AG09309 (cell line): ENCODE data around the gene ARID3B.
A peak's percentile ranks its signal among the peaks of the same experiment; 100 is the strongest.

ENCODE experiments used
- DNase-seq: peaks from one replicate; pipeline ENCODE4 v3.0.0-alpha.2; 2010; ENCODE audit warnings: low read depth
- H3K4me3 ChIP-seq: 2 replicates; pipeline ENCODE4 v1.5.1; 2011; ENCODE audit warnings: mild to moderate bottlenecking, low read depth, low read length, moderate library complexity; ENCODE audit not compliant: control insufficient read depth
- TF ChIP-seq, protein P1 (sequence below): IDR thresholded peaks from 2 replicates; pipeline ENCODE4 v1.5.1; 2011; ENCODE audit warnings: mild to moderate bottlenecking, low read depth, low read length, inconsistent platforms; ENCODE audit not compliant: insufficient read depth, control insufficient read depth; ENCODE audit errors: missing control alignments

Gene ARID3B

DNA sequence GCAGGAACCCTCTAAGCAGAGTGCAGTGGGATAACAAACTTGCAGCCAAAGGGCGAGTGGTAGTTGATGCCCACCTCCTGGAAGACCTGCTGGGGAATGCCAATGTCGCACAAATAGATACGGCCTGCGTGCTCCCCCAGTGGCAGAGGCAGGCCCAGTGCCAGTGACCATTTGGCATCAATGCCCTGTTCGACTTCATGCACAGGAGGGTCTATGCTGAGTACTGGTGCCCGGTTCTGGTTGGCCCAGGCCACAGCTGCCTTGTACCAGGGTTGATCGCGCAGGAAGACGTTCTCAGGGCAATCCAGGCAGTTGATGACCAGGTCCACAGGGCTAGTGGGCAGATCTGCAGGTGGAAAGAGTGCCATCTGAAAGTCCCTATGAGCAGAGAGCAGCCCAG lies 91.6 kb downstream of the ARID3B start:
- TF ChIP-seq, protein P1, sequence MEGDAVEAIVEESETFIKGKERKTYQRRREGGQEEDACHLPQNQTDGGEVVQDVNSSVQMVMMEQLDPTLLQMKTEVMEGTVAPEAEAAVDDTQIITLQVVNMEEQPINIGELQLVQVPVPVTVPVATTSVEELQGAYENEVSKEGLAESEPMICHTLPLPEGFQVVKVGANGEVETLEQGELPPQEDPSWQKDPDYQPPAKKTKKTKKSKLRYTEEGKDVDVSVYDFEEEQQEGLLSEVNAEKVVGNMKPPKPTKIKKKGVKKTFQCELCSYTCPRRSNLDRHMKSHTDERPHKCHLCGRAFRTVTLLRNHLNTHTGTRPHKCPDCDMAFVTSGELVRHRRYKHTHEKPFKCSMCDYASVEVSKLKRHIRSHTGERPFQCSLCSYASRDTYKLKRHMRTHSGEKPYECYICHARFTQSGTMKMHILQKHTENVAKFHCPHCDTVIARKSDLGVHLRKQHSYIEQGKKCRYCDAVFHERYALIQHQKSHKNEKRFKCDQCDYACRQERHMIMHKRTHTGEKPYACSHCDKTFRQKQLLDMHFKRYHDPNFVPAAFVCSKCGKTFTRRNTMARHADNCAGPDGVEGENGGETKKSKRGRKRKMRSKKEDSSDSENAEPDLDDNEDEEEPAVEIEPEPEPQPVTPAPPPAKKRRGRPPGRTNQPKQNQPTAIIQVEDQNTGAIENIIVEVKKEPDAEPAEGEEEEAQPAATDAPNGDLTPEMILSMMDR, result no peak
- DNase-seq, result no peak
- no peak overlapping the region for H3K4me3 ChIP-seq

DNA sequence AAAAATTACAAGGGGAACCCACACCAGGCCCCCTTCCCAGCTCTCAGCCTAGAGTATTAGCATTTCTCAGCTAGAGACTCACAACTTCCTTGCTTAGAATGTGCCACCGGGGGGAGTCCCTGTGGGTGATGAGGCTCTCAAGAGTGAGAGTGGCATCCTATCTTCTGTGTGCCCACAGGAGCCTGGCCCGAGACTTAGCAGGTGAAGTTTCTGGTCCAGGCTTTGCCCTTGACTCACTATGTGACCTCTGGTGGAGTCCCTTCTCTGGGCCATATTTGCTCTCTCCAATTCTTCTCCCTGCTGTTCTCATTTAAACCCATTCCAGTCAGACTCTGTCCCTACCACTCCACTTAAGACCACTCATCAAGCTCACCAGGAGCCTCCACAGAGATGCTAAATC lies 92.8 kb downstream of the ARID3B start:
- no peak overlapping the region for H3K4me3 ChIP-seq
- no peak for DNase-seq

DNA sequence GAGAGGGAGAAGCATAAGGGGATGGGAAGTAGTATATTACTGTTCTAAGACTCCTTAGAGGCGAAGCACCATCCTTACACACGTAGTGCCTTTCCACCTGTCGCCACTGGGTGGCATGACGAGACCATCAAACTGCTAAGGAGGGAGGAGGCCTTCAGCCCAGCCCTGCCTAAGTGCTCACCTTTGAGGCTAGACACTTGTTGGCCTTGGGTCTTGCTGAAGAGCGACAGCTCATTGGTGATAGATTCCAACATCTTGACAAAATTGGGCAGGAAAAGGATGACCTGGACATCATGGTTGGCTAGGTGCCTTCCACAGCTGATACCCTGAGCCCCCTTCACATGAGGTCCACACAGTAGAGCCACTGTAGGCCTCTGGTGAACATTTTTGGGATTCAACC lies 94.2 kb downstream of the ARID3B start:
- TF ChIP-seq, protein P1, result peak; percentile 83
- no peak for DNase-seq
- H3K4me3 ChIP-seq, result no peak overlapping the region

More for the DNA sequence above, 92.8 kb downstream of the ARID3B start:
- TF ChIP-seq, protein P1, result no peak

DNA sequence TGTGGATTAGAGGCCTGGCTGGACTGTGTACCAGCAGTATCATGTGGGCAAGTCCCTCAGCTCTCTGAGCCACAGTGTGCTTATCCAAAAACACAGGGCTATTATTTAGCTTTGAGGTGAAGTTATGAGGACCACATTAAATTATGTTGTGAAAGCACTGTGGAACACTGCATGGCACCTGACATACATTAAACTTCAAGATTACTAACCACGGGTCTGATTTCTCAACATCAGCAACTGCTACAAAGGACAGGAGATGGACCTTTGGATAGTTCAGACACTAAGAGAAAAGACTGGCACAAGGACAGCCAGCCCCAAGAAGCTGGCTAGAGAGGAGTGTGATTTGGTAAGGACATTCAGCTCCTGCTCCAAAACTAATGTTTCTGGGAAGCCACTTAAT lies 96.0 kb downstream of the ARID3B start:
- no peak for DNase-seq
- H3K4me3 ChIP-seq, result no peak overlapping the region
- TF ChIP-seq, protein P1, result no peak

DNA sequence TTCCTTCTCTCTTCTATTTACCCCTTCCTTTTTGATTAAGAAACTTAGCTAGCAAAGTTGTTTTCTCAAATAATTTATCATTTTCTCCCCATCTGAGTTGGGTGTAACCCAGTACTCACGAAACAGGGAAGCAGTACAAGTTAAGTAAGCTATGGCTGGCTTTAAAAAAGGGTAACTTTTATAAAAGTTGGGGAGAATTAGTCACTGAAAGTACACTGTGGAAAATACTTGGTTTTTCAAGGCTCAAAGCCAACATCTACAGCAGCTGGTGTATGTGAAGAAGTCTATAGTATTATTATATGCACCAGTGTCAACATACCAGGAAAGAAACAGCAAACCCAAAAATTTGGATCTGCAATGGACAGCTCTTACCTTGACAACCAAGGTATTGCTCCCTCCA lies 100.1 kb downstream of the ARID3B start:
- H3K4me3 ChIP-seq, result no peak overlapping the region
- DNase-seq, result no peak
- TF ChIP-seq, protein P1, result no peak

DNA sequence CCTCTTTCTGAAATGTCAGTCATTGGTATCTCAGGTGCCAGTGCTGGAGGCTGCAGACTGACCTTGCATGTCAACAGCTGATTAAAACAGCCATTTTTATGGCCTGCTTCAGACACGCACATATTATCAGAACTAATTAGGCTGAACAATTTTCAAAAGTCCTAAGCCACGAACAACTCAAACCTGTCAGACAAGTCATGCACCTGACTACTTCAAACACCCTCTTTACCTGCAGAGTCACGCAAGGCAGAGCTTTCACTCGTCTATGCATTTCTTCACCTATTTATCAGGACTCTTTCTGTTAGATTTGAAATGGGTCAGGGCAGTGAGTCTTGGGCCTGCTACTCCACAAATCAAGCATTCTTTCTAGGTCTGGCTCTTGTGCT lies 101.3 kb downstream of the ARID3B start:
- H3K4me3 ChIP-seq, result no peak overlapping the region
- no peak for DNase-seq
- TF ChIP-seq, protein P1, result no peak
